OCI-LY7 (cell line): ENCODE measurements around the gene ERICH2. TPM values are rescaled to one million over a fixed set of nuclear protein-coding genes. Genes with fewer than 3 reads are reported as not detected.

Experiments used
- BruUV-seq: library from RNA; stranded (reverse); fragments of 400-500 nt; replicated peaks from 2 replicates; lab custom pipeline; 2021; lab: Mats Ljungman, UMichigan
- CTCF ChIA-PET: fragments of 300-600 bp; sonication (Branson Sonifier 250); formaldehyde crosslinking; loops from one replicate; lab custom pipeline; 2022; ENCODE audit warnings: antibody characterized with exemption; ENCODE audit not compliant: unreplicated experiment; lab: Charles Lee
- POLR2A ChIA-PET: fragments of 300-600 bp; sonication (Branson Sonifier 250); formaldehyde crosslinking; loops from one replicate; lab custom pipeline; 2022; ENCODE audit warnings: antibody characterized with exemption; lab: Charles Lee
- DNase-seq: peaks from one replicate; pipeline ENCODE4 v3.0.0-alpha.2; 2015; ENCODE audit warnings: low spot score
- H2AFZ ChIP-seq: fragments of 200-600 bp; sonication (generic), shearing (Covaris generic); 2 replicates; pipeline ENCODE4 v1.6.1; 2014; ENCODE audit warnings: mild to moderate bottlenecking, antibody characterized with exemption, low read length, moderate library complexity
- H3K27ac ChIP-seq: fragments of 200-600 bp; sonication (generic); 2 replicates; pipeline ENCODE4 v1.5.1; 2014; ENCODE audit warnings: mixed run types, low read depth, mild to moderate bottlenecking, moderate library complexity, low read length, inconsistent platforms; ENCODE audit not compliant: poor library complexity, severe bottlenecking
- H3K36me3 ChIP-seq: fragments of 200-600 bp; sonication (generic); 2 replicates; pipeline ENCODE4 v1.6.1; 2014; ENCODE audit warnings: mild to moderate bottlenecking, antibody characterized with exemption, low read length, moderate library complexity, mixed read lengths; ENCODE audit not compliant: insufficient read depth
- H3K4me1 ChIP-seq: fragments of 200-600 bp; sonication (generic); 2 replicates; pipeline ENCODE4 v1.5.1; 2014; ENCODE audit warnings: mild to moderate bottlenecking, low read length; ENCODE audit not compliant: insufficient read depth, poor library complexity, severe bottlenecking
- H3K4me2 ChIP-seq: fragments of 200-600 bp; sonication (generic); 2 replicates; pipeline ENCODE4 v1.6.1; 2014; ENCODE audit warnings: mild to moderate bottlenecking, low read length
- H3K4me3 ChIP-seq: fragments of 200-600 bp; sonication (generic); 2 replicates; pipeline ENCODE4 v1.5.1; 2014; ENCODE audit warnings: mild to moderate bottlenecking, low read depth, low read length; ENCODE audit not compliant: poor library complexity, severe bottlenecking
- H3K79me2 ChIP-seq: fragments of 200-600 bp; sonication (generic); 2 replicates; pipeline ENCODE4 v1.6.1; 2016; ENCODE audit warnings: low read depth, mild to moderate bottlenecking, low read length, moderate library complexity, mixed read lengths; ENCODE audit not compliant: insufficient read depth
- H3K9me2 ChIP-seq: fragments of 200-600 bp; sonication (generic); 2 replicates; pipeline ENCODE4 v1.6.1; 2016; ENCODE audit warnings: mild to moderate bottlenecking, low read length, mixed read lengths; ENCODE audit not compliant: insufficient read depth
- H3K9me3 ChIP-seq: fragments of 200-600 bp; sonication (generic); 2 replicates; pipeline ENCODE4 v1.6.1; 2014; ENCODE audit warnings: mild to moderate bottlenecking, mixed run types, low read length, mixed read lengths
- H4K20me1 ChIP-seq: fragments of 200-600 bp; sonication (generic); 2 replicates; pipeline ENCODE4 v1.6.1; 2014; ENCODE audit warnings: mild to moderate bottlenecking, antibody characterized with exemption, low read length, moderate library complexity, mixed read lengths; ENCODE audit not compliant: insufficient read depth
- EZH2phosphoT487 ChIP-seq: fragments of 200-600 bp; sonication (generic); IDR thresholded peaks from 2 replicates; pipeline ENCODE4 v1.6.1; 2018; ENCODE audit warnings: low read depth, borderline replicate concordance, mild to moderate bottlenecking, mixed run types, antibody characterized with exemption, low read length, moderate library complexity, mixed read lengths
- intact Hi-C: fragments of 100-400 bp; cut with micrococcal nuclease; formaldehyde crosslinking; loops from one replicate; pipeline ENCODE4 v1.10.0; 2022; ENCODE audit not compliant: unreplicated experiment
- total RNA-seq, 2 experiments: library from RNA; depleted of rRNA in 1 of 2; stranded (reverse); fragments of >200 nt in 1 of 2; shearing (Covaris generic) in 1 of 2; gene quantifications; 2 replicates each; pipeline ENCODE4 v1.2.3, GENCODE V29; 2014 to 2022
- TF ChIP-seq, protein P1 (sequence below): fragments of 200-600 bp; sonication (generic); conservative IDR thresholded peaks from 2 replicates; pipeline ENCODE4 v1.5.1; 2014; ENCODE audit warnings: mild to moderate bottlenecking, antibody characterized with exemption, low read length, moderate library complexity, mixed read lengths

The ERICH2 gene
- total RNA-seq, 2 experiments from 2014 or later: not detected

DNA sequence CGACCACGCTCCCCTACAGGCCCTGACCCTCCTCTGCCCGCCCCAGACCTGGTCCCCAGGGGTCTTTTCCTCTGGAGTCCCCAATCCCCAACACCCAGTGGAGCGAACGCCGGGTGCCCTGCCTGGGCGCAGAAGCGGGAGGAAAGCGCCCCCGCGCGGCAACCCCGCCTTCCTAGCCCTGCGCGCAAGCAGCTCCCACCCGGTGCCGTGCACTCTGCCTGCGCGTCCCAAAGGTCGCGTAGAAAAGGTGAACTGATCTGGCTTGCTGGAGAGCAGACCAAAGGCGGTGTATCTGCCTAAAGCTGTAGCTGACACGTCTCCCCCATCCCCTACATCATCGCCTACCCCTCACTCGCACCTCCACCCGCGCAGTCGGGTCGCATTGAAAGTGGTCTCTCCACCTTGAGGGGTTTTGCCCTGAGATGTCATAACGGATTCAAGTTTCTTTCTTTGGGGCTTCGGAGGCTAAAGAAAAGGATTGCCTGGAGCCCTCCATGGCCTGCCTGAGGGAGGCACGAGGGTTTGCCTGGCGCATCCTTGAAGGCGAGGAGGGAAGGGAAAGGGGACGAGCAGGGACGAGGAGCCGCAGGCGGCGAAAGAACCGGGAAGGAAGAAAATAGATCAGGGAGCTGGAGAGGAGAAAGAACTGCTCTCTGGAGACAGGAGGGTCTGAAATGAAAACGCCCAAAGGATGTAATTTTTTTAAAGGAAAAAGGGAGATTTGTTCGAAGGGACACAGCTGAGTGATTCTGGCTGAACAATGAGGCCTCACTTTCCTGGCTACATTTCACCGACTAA is 52.3 kb downstream of the ERICH2 start:
- Histone ChIP-seq H3K27ac (no peak overlapping the region), H3K4me1 (no peaks in the 10 kb centered on the region), H3K4me3 (no peak overlapping the region), H3K4me2 (no peak overlapping the region), H3K9me3 (no peaks in the 10 kb centered on the region), H3K79me2 (no peaks in the 10 kb centered on the region), H4K20me1 (no peaks in the 10 kb centered on the region), H3K9me2 (no peaks in the 10 kb centered on the region), H2AFZ (no peak overlapping the region), H3K36me3 (no peaks in the 10 kb centered on the region)
- no peak for TF ChIP-seq EZH2phosphoT487
- TF ChIP-seq, protein P1, sequence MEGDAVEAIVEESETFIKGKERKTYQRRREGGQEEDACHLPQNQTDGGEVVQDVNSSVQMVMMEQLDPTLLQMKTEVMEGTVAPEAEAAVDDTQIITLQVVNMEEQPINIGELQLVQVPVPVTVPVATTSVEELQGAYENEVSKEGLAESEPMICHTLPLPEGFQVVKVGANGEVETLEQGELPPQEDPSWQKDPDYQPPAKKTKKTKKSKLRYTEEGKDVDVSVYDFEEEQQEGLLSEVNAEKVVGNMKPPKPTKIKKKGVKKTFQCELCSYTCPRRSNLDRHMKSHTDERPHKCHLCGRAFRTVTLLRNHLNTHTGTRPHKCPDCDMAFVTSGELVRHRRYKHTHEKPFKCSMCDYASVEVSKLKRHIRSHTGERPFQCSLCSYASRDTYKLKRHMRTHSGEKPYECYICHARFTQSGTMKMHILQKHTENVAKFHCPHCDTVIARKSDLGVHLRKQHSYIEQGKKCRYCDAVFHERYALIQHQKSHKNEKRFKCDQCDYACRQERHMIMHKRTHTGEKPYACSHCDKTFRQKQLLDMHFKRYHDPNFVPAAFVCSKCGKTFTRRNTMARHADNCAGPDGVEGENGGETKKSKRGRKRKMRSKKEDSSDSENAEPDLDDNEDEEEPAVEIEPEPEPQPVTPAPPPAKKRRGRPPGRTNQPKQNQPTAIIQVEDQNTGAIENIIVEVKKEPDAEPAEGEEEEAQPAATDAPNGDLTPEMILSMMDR: no peak
- intact Hi-C loops: no loop called here
- no TSS peak for BruUV-seq
- CTCF ChIA-PET: no interaction called here
- POLR2A ChIA-PET: no interaction called here
- no peak for DNase-seq

DNA sequence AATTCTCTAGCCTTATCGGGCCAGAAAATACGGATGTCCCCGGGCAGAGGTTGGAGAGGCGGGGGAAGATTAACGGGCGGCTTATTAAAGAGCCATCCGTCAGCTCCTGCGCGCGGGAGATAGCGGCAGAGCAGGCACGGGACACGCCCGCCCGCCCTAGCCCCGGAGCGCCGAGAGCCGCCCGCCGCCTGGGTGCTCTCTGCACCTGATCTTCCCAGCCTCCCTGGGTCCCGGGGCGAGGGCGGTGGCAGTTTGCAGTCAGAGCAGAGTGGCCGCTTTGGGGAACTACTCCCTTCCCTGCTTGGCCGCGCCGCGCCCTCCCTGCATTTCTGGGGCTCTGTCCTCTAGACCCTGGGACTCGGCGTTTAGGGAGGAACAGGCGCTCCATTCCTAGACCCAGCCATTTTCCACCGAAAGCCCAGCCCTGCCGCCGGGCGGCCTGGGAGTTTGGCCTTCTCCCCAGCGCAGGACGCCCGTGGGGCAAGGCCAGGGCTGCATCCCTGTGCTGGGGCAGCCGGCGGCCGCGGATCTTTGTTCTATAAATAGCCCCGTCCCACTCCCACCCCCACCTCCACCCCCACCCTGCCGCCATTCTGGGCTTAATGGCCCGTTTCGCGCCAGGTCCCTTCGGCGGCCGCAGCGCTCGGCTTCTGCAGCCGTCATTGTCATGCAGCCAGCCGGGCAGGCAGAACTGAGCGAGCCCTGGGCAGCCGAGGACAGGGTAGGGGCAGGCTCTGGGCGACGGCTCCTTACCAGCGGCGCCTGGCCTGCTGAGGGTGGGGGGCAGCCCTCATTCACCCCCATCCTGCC is 53.1 kb downstream of the ERICH2 start:
- no peaks in the 10 kb centered on the region for H3K9me3 ChIP-seq
- no peak overlapping the region for H3K4me2 ChIP-seq
- H3K27ac ChIP-seq: no peak overlapping the region
- H3K4me3 ChIP-seq: no peak overlapping the region
- no peaks in the 10 kb centered on the region for H3K36me3 ChIP-seq
- no peaks in the 10 kb centered on the region for H3K9me2 ChIP-seq
- ChIA-PET POLR2A (interaction anchor here (0.6 kb wide), 1 partner anchor 1236 kb away, joined by 3 read pairs; no protein-coding TSS in a partner anchor), CTCF (no interaction called here)
- TF ChIP-seq, protein P1: no peak
- no peak for TF ChIP-seq EZH2phosphoT487
- DNase-seq: no peak
- H2AFZ ChIP-seq: no peak overlapping the region
- BruUV-seq: no TSS peak
- H3K79me2 ChIP-seq: no peaks in the 10 kb centered on the region
- H4K20me1 ChIP-seq: no peaks in the 10 kb centered on the region
- intact Hi-C loops: no loop called here
- H3K4me1 ChIP-seq: no peaks in the 10 kb centered on the region
